ENCODE results near the gene FADS3. TPM values are rescaled to one million over a fixed set of nuclear protein-coding genes. Genes with fewer than 3 reads are reported as not detected.

Gene FADS3
- total and polyA plus RNA-seq, 2 of the 13 experiments (the other 11 are each of a cell fraction or from before 2014, with no cell fraction given): 13.4 to 23.2 TPM

- TF ChIP-seq NFAT5 (CRISPR knock-in tag; IDR thresholded peaks at IDR 0.05) (no peak), POLR2AphosphoS2 (IDR thresholded peaks at IDR 0.05; ENCODE audit: low read depth, low read length) (no peak), ZNF441 (CRISPR knock-in tag; IDR thresholded peaks at IDR 0.05; ENCODE audit: borderline replicate concordance) (no peak), FUBP1 (CRISPR knock-in tag; IDR thresholded peaks at IDR 0.05; ENCODE audit: borderline replicate concordance) (no peak), FOXK1 (CRISPR knock-in tag; IDR thresholded peaks at IDR 0.05; ENCODE audit: borderline replicate concordance, low read depth) (no peak), ZNF691 (CRISPR knock-in tag; IDR thresholded peaks at IDR 0.05; ENCODE audit: borderline replicate concordance, low read depth) (no peak), SP1 (IDR thresholded peaks at IDR 0.05) (no peak), SP1 (CRISPR knock-in tag; IDR thresholded peaks at IDR 0.05) (0 out of 2 replicates have a peak, but pooled peaks have one; percentile 4), ZBTB38 (CRISPR knock-in tag; IDR thresholded peaks at IDR 0.05) (no peak), KLF15 (CRISPR knock-in tag; IDR thresholded peaks at IDR 0.05; ENCODE audit: borderline replicate concordance) (no peak), HINFP (CRISPR knock-in tag; IDR thresholded peaks at IDR 0.05; ENCODE audit: low read depth) (no peak), ZNF503 (CRISPR knock-in tag; IDR thresholded peaks at IDR 0.05) (no peak), SATB2 (CRISPR knock-in tag; IDR thresholded peaks at IDR 0.05) (no peak), GLI4 (CRISPR knock-in tag; IDR thresholded peaks at IDR 0.05; ENCODE audit: borderline replicate concordance) (no peak), E2F5 (CRISPR knock-in tag; conservative IDR thresholded peaks at IDR 0.05) (no peak), EEA1 (CRISPR knock-in tag; IDR thresholded peaks at IDR 0.05; ENCODE audit: borderline replicate concordance) (0 out of 2 replicates have a peak, but pooled peaks have one; percentile 8)
These were observed 62.5 kb downstream of the FADS3 start (continued) for GRCh38 chr11:61828629-61829407.
